Activated CD4-positive, CD25-positive, alpha-beta regulatory T cell treated with anti-CD3 and anti-CD28 coated beads, Interleukin-2, amount 50 U/mL, for 72 hours (primary cell): Measurements from ENCODE around the gene LGALS9.
A peak's percentile ranks its signal among the peaks of the same experiment; 100 is the strongest.

Experiments used
- DNase-seq: peaks from one replicate; pipeline ENCODE4 v3.0.0; 2021

Gene LGALS9

DNA sequence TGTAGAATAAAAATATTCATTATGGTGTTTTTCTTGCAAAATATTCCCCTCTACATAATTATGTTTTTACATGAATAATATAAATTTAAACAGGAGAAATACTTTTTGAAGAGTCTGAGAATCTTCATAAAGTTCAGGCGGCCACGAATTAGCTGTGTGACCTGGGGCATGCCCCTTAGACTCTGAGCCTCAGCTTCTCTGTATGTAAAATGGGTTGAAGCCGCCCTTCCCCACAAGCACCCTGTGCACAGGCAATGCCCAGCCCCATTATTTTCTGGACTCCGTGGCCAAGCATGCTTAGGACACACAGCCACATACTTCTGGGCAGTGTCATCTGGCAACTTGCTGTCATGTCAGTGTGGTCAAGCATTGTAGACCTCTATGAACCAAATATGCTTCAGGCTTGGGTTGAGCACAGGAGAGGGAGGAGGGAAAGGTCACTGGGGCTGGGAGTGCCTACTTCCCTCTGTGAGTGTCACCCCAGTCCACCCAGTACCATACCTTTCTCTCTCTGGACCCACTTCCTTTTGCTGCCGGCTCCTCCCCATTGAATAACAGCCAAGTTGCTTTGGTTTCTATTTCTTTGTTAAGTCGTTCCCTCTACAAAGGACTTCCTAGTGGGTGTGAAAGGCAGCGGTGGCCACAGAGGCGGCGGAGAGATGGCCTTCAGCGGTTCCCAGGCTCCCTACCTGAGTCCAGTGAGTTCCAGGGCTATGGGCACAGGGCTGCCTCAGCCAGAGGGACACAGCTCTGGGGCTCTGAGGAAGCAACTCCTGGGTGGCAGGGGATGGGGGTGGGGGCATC is at the start of gene LGALS9:
TSS of gene LGALS9 (plus strand) at position 582 of the 804 bp plus-strand sequence. CDS start at position 660, 78 bp downstream.
- DNase-seq = no peak

- DNase-seq = no peak
Measured at GRCh38 chr17:27582696-27583095, 48.3 kb upstream of the LGALS9 start.

DNA sequence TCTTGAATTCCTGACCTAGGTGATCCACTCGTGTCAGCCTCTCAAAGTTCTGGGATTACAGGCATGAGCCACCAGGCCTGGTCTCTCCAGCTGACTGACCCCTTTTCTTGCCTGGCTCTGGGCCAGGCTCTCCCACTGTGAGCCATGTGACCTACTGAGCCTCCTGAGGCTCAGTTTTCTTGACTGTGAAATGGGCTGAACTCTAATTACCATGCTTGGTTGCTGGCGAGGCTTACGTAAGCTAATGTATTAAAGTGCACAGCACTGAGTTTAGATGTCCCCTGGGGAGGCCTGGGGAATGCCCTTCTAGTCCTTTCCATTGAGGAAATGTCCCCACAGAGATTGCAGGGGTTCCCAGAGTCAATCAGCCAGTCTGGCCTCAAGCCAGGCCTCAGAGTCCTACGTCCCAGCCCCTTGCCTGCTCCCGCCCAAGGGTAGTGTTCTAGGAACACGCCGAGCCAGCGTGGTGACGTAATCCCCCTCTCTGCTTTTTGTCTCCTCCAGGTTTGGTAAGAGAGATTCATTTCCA is 45.8 kb upstream of the LGALS9 start:
- DNase-seq = no peak

DNA sequence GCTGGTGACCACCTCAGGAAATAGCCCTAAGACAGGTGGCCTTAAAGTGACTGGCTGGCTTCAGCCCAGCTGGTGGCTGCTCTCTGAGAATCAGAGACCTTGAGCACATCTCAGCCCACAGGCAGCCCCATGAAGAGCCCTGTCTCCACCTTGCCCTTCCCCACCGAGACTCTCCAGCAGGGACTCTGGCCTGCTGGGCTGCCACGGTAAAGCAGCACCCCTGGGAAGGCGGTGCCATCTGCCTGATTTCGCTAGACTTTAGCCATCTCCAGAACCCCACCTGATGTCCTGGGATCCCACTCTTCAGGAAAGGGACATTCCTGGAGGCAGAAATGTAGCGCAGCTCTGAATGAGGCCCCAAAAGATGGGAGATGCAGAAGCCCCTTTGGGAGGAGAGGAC is 45.2 kb upstream of the LGALS9 start:
- DNase-seq = no peak

- DNase-seq = no peak
Measured at GRCh38 chr17:27586203-27586721, 44.7 kb upstream of the LGALS9 start.

DNA sequence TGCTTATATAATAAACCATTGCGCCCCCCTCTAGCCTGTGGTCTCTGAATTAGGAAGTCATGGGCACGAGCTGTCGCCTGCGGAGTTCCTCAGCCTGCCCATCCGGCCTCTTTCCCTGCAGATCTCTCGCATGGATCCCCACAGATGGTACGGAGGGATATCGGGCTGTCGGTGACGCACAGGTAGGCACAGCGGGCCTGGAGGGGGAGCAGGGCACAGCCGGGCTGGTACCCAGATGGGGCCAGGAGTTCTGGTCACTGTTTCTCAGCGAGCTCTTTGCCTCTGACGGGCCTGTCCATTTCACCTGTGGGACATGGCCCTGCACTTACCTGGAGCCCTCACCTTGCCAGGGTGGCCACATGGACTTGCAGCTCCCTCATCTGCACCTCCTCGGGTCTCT is 42.6 kb upstream of the LGALS9 start:
- DNase-seq = no peak

DNA sequence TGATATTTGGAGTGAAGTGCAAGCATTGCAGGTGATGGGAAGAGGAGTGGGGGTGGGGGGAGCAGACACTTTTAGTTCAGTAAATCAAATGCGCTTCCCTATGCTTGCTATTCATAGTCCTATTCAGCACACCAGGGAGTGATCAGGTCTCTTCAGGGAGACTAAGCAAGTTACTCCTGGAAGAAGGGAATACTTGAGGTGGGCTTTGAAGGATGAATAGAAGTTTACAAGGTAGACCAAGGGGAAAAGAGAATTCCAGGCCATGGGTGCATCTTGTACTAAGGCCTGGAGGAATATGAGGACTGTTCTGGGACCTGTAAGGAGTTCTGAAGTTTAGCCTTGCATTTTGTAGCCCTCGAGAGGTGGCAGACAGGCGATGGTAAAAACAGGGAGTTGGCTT is 40.1 kb upstream of the LGALS9 start:
- DNase-seq = no peak

DNA sequence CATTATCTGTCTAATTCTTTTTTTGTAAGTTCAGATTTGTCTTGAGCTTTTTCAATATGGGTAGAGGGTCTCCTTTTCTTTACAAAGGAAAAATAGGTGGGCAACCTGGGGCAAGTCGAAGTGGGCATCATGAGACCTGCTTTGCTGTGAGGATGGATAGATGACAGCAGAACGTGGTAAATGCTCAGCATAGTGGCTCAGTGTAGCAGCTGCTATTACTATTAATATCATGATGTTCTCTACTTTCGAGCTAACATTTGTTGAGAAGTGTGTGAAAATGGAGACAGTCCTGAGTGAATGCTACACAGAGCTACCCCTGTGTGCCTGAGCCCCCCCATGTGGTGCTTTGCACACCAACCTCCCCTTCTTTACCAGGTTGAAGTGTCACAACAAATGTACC is 39.0 kb upstream of the LGALS9 start:
- DNase-seq = no peak

GRCh38 chr17:27593232-27593856 is 37.6 kb upstream of the LGALS9 start:
- DNase-seq = no peak

DNA sequence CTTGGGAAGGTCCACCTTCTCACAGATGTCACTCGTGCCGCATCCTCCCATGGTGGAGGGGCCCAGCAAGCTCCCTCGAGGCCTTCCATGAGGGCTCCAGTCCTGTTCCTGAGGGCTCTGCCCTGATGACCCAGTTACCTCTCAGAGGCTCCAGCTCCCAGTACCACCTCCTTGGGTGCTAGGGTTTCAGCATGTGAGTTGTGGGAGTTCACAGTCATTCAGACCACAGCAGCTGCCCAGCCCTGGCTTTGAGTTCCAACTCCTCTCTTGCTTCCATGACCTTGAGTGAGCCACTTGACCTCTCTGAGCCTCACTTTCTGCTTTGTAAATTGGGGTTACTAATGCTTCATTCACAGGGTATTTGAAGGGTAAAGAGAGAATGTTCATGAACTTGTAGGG is 37.1 kb upstream of the LGALS9 start:
- no peak for DNase-seq

DNA sequence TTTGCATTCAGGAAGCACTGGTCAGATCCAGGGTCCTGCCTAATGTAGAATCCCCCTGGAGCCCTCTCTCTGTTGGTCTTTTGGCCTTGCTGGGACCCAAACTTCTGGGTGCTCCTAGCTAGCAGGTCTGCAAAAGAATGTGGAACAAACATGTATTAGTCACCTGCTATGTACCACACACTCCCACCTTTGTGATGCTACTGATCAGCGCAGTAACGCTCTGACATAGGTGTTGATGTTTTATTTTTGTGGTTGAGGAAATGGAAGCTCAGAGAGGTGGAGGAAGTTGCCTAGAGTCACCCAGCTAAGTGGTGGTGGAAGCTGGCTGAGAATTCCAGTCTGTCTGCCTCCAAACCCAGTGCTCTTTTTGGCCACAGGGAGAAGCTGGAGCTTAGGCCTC is 35.8 kb upstream of the LGALS9 start:
- DNase-seq = no peak

GRCh38 chr17:27596096-27596495 is 34.9 kb upstream of the LGALS9 start:
- DNase-seq = no peak

DNA sequence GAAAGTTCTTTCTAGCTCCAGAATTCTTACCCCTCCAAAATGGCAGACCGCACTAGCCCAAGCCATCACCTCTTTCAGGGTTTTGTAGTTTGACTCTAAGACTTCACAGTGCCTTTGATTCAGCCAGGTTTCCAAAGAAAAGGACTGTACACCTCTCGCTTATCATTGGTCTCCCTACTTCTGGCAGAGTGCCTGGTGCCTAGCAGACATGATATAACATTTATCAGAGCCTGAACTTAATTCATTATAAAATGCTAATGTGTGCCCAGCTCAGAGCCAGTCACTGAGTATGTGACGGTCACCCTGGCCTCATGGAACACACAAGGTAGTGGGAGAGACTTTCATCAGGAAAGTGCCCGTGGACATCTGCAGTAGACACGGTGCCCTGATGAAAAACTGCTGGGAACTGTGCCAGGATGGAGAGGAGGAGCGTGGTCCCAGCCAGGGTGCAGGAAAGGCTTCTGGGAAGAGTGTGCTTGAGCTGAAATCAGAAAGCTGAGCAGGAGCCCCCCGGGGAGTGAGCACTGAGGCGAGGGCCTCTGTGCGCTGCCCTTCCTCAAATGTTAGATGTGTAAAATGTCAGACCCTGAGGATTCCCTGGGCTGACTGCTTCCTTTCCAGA is 34.3 kb upstream of the LGALS9 start:
- DNase-seq = no peak

- DNase-seq = no peak
Measured at GRCh38 chr17:27597188-27597580, 33.8 kb upstream of the LGALS9 start.

- DNase-seq = no peak
Measured at GRCh38 chr17:27597783-27598320, 33.1 kb upstream of the LGALS9 start.

DNA sequence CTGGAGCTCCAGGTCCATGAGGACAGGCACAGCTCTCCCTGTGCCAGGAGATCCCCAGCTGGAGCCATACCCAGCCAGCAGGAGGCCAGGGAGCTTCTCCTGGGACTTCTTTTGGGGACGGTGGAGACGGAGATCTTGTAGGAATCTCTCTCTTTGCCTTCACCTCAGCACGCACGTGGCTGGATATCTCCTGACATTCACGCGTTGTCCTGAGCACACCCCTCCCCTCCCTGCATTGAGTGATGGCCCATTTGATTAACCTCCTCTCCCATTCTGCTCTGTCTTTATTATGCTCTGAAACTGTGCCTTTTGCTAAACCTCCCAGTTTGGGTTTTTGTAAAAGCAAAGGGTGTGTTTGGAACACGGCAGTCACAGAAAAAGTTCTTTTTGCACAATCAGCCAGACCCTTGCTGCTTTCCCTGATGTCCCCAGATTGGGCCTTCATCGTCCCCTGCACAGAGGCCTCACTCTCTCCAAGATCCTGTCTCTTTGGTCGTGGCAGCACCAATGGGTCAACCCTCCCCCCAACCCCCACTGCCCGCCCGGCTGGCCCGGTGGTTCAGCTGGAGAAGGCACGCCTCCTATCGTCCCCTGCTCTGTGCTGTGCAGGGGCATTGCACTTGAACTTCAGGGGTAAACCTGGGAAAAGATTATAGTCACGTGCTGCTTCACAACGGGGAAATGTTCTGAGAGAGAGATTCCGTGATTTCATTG is 32.5 kb upstream of the LGALS9 start:
- no peak for DNase-seq

DNA sequence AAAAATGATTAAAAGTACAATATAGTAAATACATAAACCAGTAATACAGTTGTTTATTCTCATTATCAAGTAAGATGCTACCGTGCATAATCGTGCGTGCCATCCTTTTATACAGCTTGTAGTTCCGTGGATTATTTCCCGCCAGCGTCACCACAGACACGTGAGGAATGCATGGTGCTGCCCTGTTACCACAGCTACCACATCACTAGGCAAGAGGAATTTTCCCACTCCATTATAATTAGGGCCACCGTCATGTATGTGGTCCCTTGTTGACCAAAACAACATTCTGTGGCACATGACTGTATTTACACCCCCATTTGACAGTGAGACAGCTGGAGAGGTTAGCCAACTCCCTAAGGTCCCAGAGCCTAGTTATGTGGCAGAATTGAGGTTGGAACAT is 30.5 kb upstream of the LGALS9 start:
- no peak for DNase-seq

DNA sequence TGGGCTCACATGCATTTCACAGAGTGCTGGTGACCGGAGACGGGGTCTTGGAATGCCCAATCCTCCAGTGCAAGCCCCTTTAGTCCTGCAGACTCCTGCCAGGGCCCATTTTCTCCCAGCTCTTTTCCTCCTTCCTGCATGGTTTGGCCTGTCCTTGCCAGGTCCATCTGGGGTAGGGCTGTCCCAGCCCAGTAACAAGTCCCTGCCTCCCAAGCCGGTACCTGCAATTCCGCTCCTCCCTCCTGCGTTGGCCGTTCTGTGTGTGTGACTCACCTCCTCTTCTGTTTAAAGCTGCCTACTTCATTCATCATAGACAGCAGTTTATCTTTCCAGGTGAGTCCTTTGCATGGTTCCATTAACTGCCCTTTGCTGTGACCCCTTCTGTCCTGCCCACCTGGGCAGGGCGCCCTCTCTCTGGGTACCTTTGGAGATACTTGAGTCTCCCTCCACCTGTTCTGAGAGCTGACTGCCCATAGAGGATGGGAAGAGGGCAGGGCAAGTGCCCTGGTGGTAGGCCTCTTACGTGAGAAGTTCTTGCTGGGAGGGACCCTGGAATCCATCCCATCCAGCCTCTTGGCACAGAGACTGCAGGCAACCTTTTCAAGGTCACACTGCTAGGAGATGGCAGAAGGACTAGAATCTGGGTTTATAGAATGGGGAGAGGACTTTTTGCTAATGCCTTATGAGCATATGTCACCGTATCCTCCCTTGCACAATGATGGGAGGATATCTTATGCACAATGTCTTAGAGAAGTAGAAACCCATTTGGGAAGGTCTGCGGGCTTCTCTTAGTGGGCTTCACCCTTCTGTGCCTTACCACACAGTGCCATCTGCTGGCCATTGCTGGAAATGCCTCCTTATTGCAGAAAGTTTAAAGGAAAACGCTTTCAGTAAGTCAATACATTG is 29.7 kb upstream of the LGALS9 start:
- peak; percentile 82 for DNase-seq

GRCh38 chr17:27601975-27602302 is 29.0 kb upstream of the LGALS9 start:
- DNase-seq = no peak

DNA sequence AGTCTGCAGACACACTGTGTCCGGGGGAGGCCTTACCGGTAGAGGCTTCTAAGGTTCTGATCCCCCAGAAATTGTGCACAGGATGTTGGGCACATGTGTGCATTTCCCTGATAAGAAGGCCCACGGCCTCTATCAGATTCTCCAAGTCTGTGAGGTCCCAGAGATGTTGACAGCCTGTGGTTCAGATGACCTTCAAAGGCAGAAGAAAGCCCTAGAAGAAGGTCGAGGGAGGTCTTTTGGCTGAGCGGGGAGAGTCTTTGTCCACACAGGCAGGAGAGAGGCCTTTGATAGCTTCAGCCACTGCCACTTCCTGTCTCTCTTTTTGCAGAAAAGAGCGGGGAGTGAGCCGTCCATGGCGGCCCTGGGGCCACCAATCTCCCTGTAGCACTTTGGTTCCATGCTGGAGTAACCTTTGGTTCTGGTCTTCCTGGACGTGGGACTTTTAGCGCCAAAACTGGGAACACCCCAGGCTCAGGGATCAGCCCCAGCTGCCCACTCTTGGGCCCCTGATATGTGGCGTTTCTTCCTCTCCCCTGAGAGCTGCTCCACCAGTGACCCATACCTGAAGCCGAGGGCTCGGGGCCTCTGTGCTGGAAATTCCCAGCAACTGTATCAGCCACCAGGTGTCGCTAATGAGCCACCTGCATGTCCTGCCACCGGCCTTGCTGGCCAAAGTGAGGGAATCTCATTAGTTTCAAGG is 28.1 kb upstream of the LGALS9 start:
- peak; percentile 74 for DNase-seq

- no peak for DNase-seq
Measured at GRCh38 chr17:27603421-27603770, 27.6 kb upstream of the LGALS9 start.
